ENCODE measurements around the gene PPP4R4. TPM values are rescaled to one million over a fixed set of nuclear protein-coding genes. Genes with fewer than 3 reads are reported as not detected.
"Not testable (repeated sequence)": the region's sequence is repeated elsewhere in the genome, so short reads cannot be mapped to it uniquely, and the experiment has no call there.

PPP4R4 gene
- total and polyA plus RNA-seq, 10 donors = 0.05 to 0.94 (median 0.13) TPM; not detected in 3

- no peak for DNase-seq
- peaks cover 0 to 3% (median 0%) of the 10 kb centered on the region in 8 donors for H3K9me3 ChIP-seq
- intact Hi-C loops (cut with DNase I; ENCODE audit: low total_unique reads) = no loop called here
- no peaks in the 10 kb centered on the region for H3K36me3 ChIP-seq
- no peak overlapping the region for H3K27ac ChIP-seq
- H3K27me3 ChIP-seq (replicated peaks in 1 of 7) = peaks cover 0 to 9% (median 0%) of the 10 kb centered on the region in 7 donors
- WGBS, 5 donors = 50 to 84% (median 78%) methylated on average over 3 of the region's 3 CpGs
- H3K4me1 ChIP-seq = no peaks in the 10 kb centered on the region
- TF ChIP-seq POLR2AphosphoS5 (IDR thresholded peaks at IDR 0.05) (no peak), POLR2A (IDR thresholded peaks at IDR 0.05) (no peak), CTCF (IDR thresholded peaks at IDR 0.05 in 8 of 11, conservative IDR thresholded peaks at IDR 0.05 in 3 of 11) (no peak)
- H3K4me3 ChIP-seq = no peak overlapping the region
Measured at GRCh38 chr14:94293578-94293924, 119.4 kb downstream of the PPP4R4 start.

- DNase-seq = no peak
- Histone ChIP-seq H3K27me3 (replicated peaks in 1 of 7) (peaks cover 0 to 9% (median 0%) of the 10 kb centered on the region in 7 donors), H3K36me3 (no peaks in the 10 kb centered on the region), H3K4me1 (no peaks in the 10 kb centered on the region), H3K9me3 (peaks cover 0 to 4% (median 0%) of the 10 kb centered on the region in 8 donors), H3K4me3 (no peak overlapping the region), H3K27ac (no peak overlapping the region)
- intact Hi-C loops (cut with DNase I; ENCODE audit: low total_unique reads) = no loop called here
- TF ChIP-seq POLR2A (IDR thresholded peaks at IDR 0.05) = no peak
- TF ChIP-seq CTCF (IDR thresholded peaks at IDR 0.05 in 8 of 11, conservative IDR thresholded peaks at IDR 0.05 in 3 of 11) = no peak
- no peak for TF ChIP-seq POLR2AphosphoS5 (IDR thresholded peaks at IDR 0.05)
- 58 to 67% (median 66%) methylated on average over 9 of the region's 9 CpGs for WGBS, 5 donors
Measured at GRCh38 chr14:94295360-94296180, 121.4 kb downstream of the PPP4R4 start.

GRCh38 chr14:94296181-94296545 is 122.0 kb downstream of the PPP4R4 start:
- DNase-seq; H3K4me3 ChIP-seq; H3K36me3 ChIP-seq; H3K9me3 ChIP-seq; H3K27ac ChIP-seq; H3K4me1 ChIP-seq; intact Hi-C loops (cut with DNase I; ENCODE audit: low total_unique reads); H3K27me3 ChIP-seq (replicated peaks in 1 of 7): not testable (repeated sequence)
- 42 to 72% (median 67%) methylated on average over 4 of the region's 4 CpGs for WGBS, 5 donors

GRCh38 chr14:94298130-94298529 is 124.0 kb downstream of the PPP4R4 start:
- Histone ChIP-seq H3K27me3 (replicated peaks in 1 of 7) (peaks cover 0 to 9% (median 0%) of the 10 kb centered on the region in 7 donors), H3K4me1 (no peaks in the 10 kb centered on the region), H3K27ac (no peak overlapping the region), H3K36me3 (no peaks in the 10 kb centered on the region), H3K9me3 (peaks cover 0 to 10% (median 0%) of the 10 kb centered on the region in 8 donors), H3K4me3 (no peak overlapping the region)
- no peak for DNase-seq
- TF ChIP-seq POLR2A (IDR thresholded peaks at IDR 0.05) = no peak
- TF ChIP-seq CTCF (IDR thresholded peaks at IDR 0.05 in 8 of 11, conservative IDR thresholded peaks at IDR 0.05 in 3 of 11) = no peak
- no peak for TF ChIP-seq POLR2AphosphoS5 (IDR thresholded peaks at IDR 0.05)
- 89 to 95% (median 93%) methylated on average over 15 of the region's 15 CpGs for WGBS, 5 donors
- intact Hi-C loops (cut with DNase I; ENCODE audit: low total_unique reads) = no loop called here

Measured in spleen (tissue), 11 donors.